ENCODE results near the gene PLAGL2. TPM values are rescaled to one million over a fixed set of nuclear protein-coding genes. Genes with fewer than 3 reads are reported as not detected.

Gene PLAGL2
- total RNA-seq, 2 experiments from 2014 or later = 15.6 to 16.9 TPM

- peaks cover 45% of the 10 kb centered on the region for H3K4me1 ChIP-seq (ENCODE audit: insufficient read depth, low read length)
- no peak for TF ChIP-seq CTCF (IDR thresholded peaks at IDR 0.05)
- peak overlapping the region; percentile 92 for H3K4me3 Mint-ChIP-seq
- no peaks in the 10 kb centered on the region for H3K9me3 ChIP-seq (ENCODE audit: control insufficient read depth in 1 of 2, insufficient read depth in 1 of 2, low read length in 2 of 2)
- CTCF ChIA-PET = interaction anchor here (1.8 kb wide), 1 partner anchor 146 kb away, joined by 3 read pairs; no protein-coding TSS in a partner anchor
- POLR2A ChIA-PET = no interaction called here
- peaks cover 30% of the 10 kb centered on the region for H3K36me3 ChIP-seq (ENCODE audit: insufficient read depth, low read length)
- ATAC-seq (ENCODE audit: poor library complexity) = no peak
- peaks cover 58% of the 10 kb centered on the region for H3K4me1 Mint-ChIP-seq (ENCODE audit: low read depth)
- H3K4me3 ChIP-seq (ENCODE audit: low read length) = no peak overlapping the region
- H3K36me3 Mint-ChIP-seq (ENCODE audit: low read depth) = peaks cover 46% of the 10 kb centered on the region
- no peaks in the 10 kb centered on the region for H3K9me3 Mint-ChIP-seq
- peak overlapping the region; percentile 84 for H3K27ac Mint-ChIP-seq
- no peak overlapping the region for H3K27ac ChIP-seq (ENCODE audit: low read depth in 1 of 2, low read length in 2 of 2)
- H3K27me3 ChIP-seq (ENCODE audit: control insufficient read depth in 1 of 2, insufficient read depth in 2 of 2, low read length in 2 of 2) = no peaks in the 10 kb centered on the region
- intact Hi-C loops (cut with DNase I, micrococcal nuclease) = loop anchor here in 1 of 2 experiments (2.0 to 10.0 kb wide), 3 partner anchors 147 to 615 kb away; partner anchors contain the start of gene PDRG1
- no peaks in the 10 kb centered on the region for H3K27me3 Mint-ChIP-seq
- no peak for DNase-seq
Measured at GRCh38 chr20:32209850-32210605, 2.5 kb upstream of the PLAGL2 start.

GRCh38 chr20:32208499-32209154 lies 1.1 kb upstream of the PLAGL2 start:
- H3K27ac Mint-ChIP-seq = peak overlapping the region; percentile 84
- peaks cover 26% of the 10 kb centered on the region for H3K36me3 ChIP-seq (ENCODE audit: insufficient read depth, low read length)
- DNase-seq (no peak), ATAC-seq (ENCODE audit: poor library complexity) (no peak)
- POLR2A ChIA-PET = no interaction called here
- no peaks in the 10 kb centered on the region for H3K9me3 Mint-ChIP-seq
- H3K4me3 ChIP-seq (ENCODE audit: low read length) = peak overlapping the region; percentile 94
- peaks cover 48% of the 10 kb centered on the region for H3K36me3 Mint-ChIP-seq (ENCODE audit: low read depth)
- CTCF ChIA-PET = interaction anchor here (0.6 to 1.8 kb wide), 2 partner anchors 12 to 147 kb away, joined by 3 to 4 read pairs; no protein-coding TSS in a partner anchor
- intact Hi-C loops (cut with DNase I, micrococcal nuclease) = loop anchor here in 1 of 2 experiments (2.0 to 10.0 kb wide), 3 partner anchors 148 to 616 kb away; partner anchors contain the start of gene PDRG1
- H3K27ac ChIP-seq (ENCODE audit: low read depth in 1 of 2, low read length in 2 of 2) = peak overlapping the region in 1 of 2 donors; percentile 43
- H3K9me3 ChIP-seq (ENCODE audit: control insufficient read depth in 1 of 2, insufficient read depth in 1 of 2, low read length in 2 of 2) = no peaks in the 10 kb centered on the region
- TF ChIP-seq CTCF (IDR thresholded peaks at IDR 0.05) = no peak
- H3K27me3 ChIP-seq (ENCODE audit: control insufficient read depth in 1 of 2, insufficient read depth in 2 of 2, low read length in 2 of 2) = no peaks in the 10 kb centered on the region
- peaks cover 72% of the 10 kb centered on the region for H3K4me1 Mint-ChIP-seq (ENCODE audit: low read depth)
- no peaks in the 10 kb centered on the region for H3K27me3 Mint-ChIP-seq
- H3K4me3 Mint-ChIP-seq = peak overlapping the region; percentile 92
- H3K4me1 ChIP-seq (ENCODE audit: insufficient read depth, low read length) = peaks cover 58% of the 10 kb centered on the region

GRCh38 chr20:32206760-32207625 lies 550 bp downstream of the PLAGL2 start:
- H3K4me3 Mint-ChIP-seq = peak overlapping the region; percentile 96
- ChIA-PET CTCF (no interaction called here), POLR2A (no interaction called here)
- Histone ChIP-seq H3K36me3 (ENCODE audit: insufficient read depth, low read length) (peaks cover 40% of the 10 kb centered on the region), H3K9me3 (ENCODE audit: control insufficient read depth in 1 of 2, insufficient read depth in 1 of 2, low read length in 2 of 2) (no peaks in the 10 kb centered on the region), H3K4me3 (ENCODE audit: low read length) (peak overlapping the region; percentile 93), H3K27me3 (ENCODE audit: control insufficient read depth in 1 of 2, insufficient read depth in 2 of 2, low read length in 2 of 2) (no peaks in the 10 kb centered on the region), H3K4me1 (ENCODE audit: insufficient read depth, low read length) (peaks cover 72% of the 10 kb centered on the region), H3K27ac (ENCODE audit: low read depth in 1 of 2, low read length in 2 of 2) (peak overlapping the region; percentile 50 to 60)
- peaks cover 83% of the 10 kb centered on the region for H3K4me1 Mint-ChIP-seq (ENCODE audit: low read depth)
- intact Hi-C loops (cut with DNase I, micrococcal nuclease) = loop anchor here in 1 of 2 experiments (1.0 to 10.0 kb wide), 4 partner anchors 70 to 618 kb away; partner anchors contain the start of genes KIF3B, PDRG1 and TM9SF4
- DNase-seq (peak in 3 of 14 experiments; percentile 10 to 44 (median 27)), ATAC-seq (ENCODE audit: poor library complexity) (no peak)
- H3K9me3 Mint-ChIP-seq = no peaks in the 10 kb centered on the region
- TF ChIP-seq CTCF (IDR thresholded peaks at IDR 0.05) = no peak
- no peaks in the 10 kb centered on the region for H3K27me3 Mint-ChIP-seq
- H3K27ac Mint-ChIP-seq = peak overlapping the region; percentile 92
- H3K36me3 Mint-ChIP-seq (ENCODE audit: low read depth) = peaks cover 61% of the 10 kb centered on the region

All from CD4-positive, alpha-beta T cell (primary cell).